ENCODE data around the gene APOC3.

DNA sequence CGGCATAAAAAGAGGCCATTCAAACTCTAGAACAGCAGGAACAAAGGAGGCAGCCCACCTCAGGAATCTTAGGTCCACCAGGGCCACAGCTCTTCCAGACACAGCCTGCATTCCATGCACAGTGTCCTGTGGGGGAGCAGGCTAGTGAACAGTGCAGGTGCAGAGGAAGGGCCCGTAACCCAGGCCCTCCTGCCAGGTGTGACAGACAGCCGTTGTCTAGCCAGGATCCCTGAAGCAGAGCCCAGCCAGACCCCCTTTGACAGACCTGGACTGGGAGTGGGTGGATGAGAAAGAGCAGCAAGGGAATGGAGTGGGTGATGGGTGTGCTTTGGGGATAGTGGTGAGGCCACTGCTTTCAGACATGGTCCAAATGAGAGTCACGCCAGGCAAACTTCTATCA is 40.7 kb upstream of the APOC3 start:
- TF ChIP-seq, protein P1, sequence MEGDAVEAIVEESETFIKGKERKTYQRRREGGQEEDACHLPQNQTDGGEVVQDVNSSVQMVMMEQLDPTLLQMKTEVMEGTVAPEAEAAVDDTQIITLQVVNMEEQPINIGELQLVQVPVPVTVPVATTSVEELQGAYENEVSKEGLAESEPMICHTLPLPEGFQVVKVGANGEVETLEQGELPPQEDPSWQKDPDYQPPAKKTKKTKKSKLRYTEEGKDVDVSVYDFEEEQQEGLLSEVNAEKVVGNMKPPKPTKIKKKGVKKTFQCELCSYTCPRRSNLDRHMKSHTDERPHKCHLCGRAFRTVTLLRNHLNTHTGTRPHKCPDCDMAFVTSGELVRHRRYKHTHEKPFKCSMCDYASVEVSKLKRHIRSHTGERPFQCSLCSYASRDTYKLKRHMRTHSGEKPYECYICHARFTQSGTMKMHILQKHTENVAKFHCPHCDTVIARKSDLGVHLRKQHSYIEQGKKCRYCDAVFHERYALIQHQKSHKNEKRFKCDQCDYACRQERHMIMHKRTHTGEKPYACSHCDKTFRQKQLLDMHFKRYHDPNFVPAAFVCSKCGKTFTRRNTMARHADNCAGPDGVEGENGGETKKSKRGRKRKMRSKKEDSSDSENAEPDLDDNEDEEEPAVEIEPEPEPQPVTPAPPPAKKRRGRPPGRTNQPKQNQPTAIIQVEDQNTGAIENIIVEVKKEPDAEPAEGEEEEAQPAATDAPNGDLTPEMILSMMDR (IDR thresholded peaks at IDR 0.05; ENCODE audit: low read depth, low read length, missing input control) = no peak
- TF ChIP-seq, protein P2, sequence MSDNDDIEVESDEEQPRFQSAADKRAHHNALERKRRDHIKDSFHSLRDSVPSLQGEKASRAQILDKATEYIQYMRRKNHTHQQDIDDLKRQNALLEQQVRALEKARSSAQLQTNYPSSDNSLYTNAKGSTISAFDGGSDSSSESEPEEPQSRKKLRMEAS (IDR thresholded peaks at IDR 0.05) = no peak
- TF ChIP-seq, protein P3, sequence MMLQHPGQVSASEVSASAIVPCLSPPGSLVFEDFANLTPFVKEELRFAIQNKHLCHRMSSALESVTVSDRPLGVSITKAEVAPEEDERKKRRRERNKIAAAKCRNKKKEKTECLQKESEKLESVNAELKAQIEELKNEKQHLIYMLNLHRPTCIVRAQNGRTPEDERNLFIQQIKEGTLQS (IDR thresholded peaks at IDR 0.05) = no peak

All from liver (tissue), 3 donors.